Endothelial cell of umbilical vein (primary cell): ENCODE data around the gene CHMP4A. TPM values are rescaled to one million over a fixed set of nuclear protein-coding genes. Genes with fewer than 3 reads are reported as not detected.

ENCODE experiments used
- BruUV-seq: library from RNA; stranded (reverse); fragments of 400-500 nt; replicated peaks from 2 replicates; lab custom pipeline; 2021; lab: Mats Ljungman, UMichigan
- CTCF ChIA-PET: fragments of 300-600, 350-600 bp; sonication (Branson Sonifier 250); formaldehyde crosslinking; loops from one replicate; lab custom pipeline; 2021; ENCODE audit warnings: antibody characterized with exemption, inconsistent platforms; lab: Charles Lee
- POLR2A ChIA-PET: fragments of 300-600, 350-600 bp; sonication (Branson Sonifier 250); formaldehyde crosslinking; loops from one replicate; lab custom pipeline; 2021; ENCODE audit warnings: antibody characterized with exemption, inconsistent platforms; lab: Charles Lee
- DNase-seq: peaks from one replicate; pipeline ENCODE4 v3.0.0-alpha.2; 2011; ENCODE audit warnings: low read depth, low spot score
- FAIRE-seq: peaks from 2 replicates; lab custom pipeline; 2011; peaks lifted over from hg19 to GRCh38; lab: Jason Lieb, UNC
- H2AFZ ChIP-seq: 2 replicates; pipeline ENCODE4 v1.6.0; 2012; ENCODE audit warnings: low read depth, low read length, control low read depth, inconsistent platforms
- H3K27ac ChIP-seq: 2 replicates; pipeline ENCODE4 v1.5.1; 2011; ENCODE audit warnings: low read depth, mild to moderate bottlenecking, control low read depth, low read length, moderate library complexity; ENCODE audit not compliant: insufficient read depth
- H3K27me3 ChIP-seq, 2 experiments: 2 replicates each; pipeline versions ENCODE4 v1.6.0 to v1.6.1; 2011; ENCODE audit warnings: low read length in 2 of 2, mixed read lengths in 1 of 2; ENCODE audit not compliant: control insufficient read depth in 2 of 2, insufficient read depth in 2 of 2
- H3K36me3 ChIP-seq, 2 experiments: 2 replicates in 1 of 2; 3 replicates in 1 of 2; pipeline ENCODE4 v1.5.1; 2011; ENCODE audit warnings: low read length in 2 of 2, mild to moderate bottlenecking in 1 of 2, moderate library complexity in 1 of 2; ENCODE audit not compliant: control insufficient read depth in 2 of 2, insufficient read depth in 2 of 2; ENCODE audit errors: extremely low read depth in 1 of 2
- H3K4me1 ChIP-seq: 3 replicates; pipeline ENCODE4 v1.5.1; 2011; ENCODE audit warnings: mild to moderate bottlenecking, low read length; ENCODE audit not compliant: control insufficient read depth, insufficient read depth; ENCODE audit errors: extremely low read depth
- H3K4me2 ChIP-seq: 2 replicates; pipeline ENCODE4 v1.6.1; 2011; ENCODE audit warnings: low read length, control low read depth, mixed read lengths; ENCODE audit not compliant: insufficient read depth
- H3K4me3 ChIP-seq, 3 experiments: fragments of 200-600 bp in 1 of 3; sonication (generic), shearing (Covaris generic) in 1 of 3; replicated peaks in 1 of 3; 2 replicates each; pipeline ENCODE4 v1.5.1; 2011 to 2016; ENCODE audit warnings: control low read depth in 3 of 3, low read length in 3 of 3, mild to moderate bottlenecking in 2 of 3, inconsistent platforms in 1 of 3, low read depth in 1 of 3, moderate library complexity in 1 of 3; ENCODE audit not compliant: insufficient read depth in 1 of 3
- H3K79me2 ChIP-seq: 2 replicates; pipeline ENCODE4 v1.6.0; 2012; ENCODE audit warnings: low read length, inconsistent platforms; ENCODE audit not compliant: control insufficient read depth, insufficient read depth
- H3K9ac ChIP-seq: replicated peaks from 2 replicates; pipeline ENCODE3; 2011; ENCODE audit warnings: low read length, control low read depth; ENCODE audit not compliant: insufficient read depth; ENCODE audit errors: extremely low read depth
- H3K9me1 ChIP-seq: replicated peaks from 3 replicates; pipeline ENCODE4 v1.6.0; 2011; ENCODE audit warnings: mild to moderate bottlenecking, low read length; ENCODE audit not compliant: control insufficient read depth, insufficient read depth; ENCODE audit errors: extremely low read depth
- H3K9me3 ChIP-seq: replicated peaks from 2 replicates; pipeline ENCODE4 v1.5.1; 2012; ENCODE audit warnings: low read length, inconsistent platforms; ENCODE audit not compliant: control insufficient read depth, insufficient read depth
- H4K20me1 ChIP-seq: replicated peaks from 2 replicates; pipeline ENCODE3; 2011; ENCODE audit warnings: mild to moderate bottlenecking, low read length; ENCODE audit not compliant: control insufficient read depth, insufficient read depth; ENCODE audit errors: extremely low read depth
- EZH2 ChIP-seq: IDR thresholded peaks from 2 replicates; pipeline ENCODE4 v1.6.1; 2012; ENCODE audit warnings: borderline replicate concordance, low read depth, mild to moderate bottlenecking, moderate library complexity, low read length, inconsistent platforms; ENCODE audit not compliant: severe bottlenecking
- FOS ChIP-seq: IDR thresholded peaks from 2 replicates; pipeline ENCODE4 v1.6.1; 2011; ENCODE audit warnings: mild to moderate bottlenecking, low read length, moderate library complexity, borderline replicate concordance; ENCODE audit not compliant: insufficient read depth
- GATA2 ChIP-seq: IDR thresholded peaks from 2 replicates; pipeline ENCODE4 v1.7.0; 2011; ENCODE audit warnings: low read depth, mild to moderate bottlenecking, moderate library complexity, mixed read lengths, low read length; ENCODE audit not compliant: insufficient read length, insufficient read depth
- JUN ChIP-seq: IDR thresholded peaks from 2 replicates; pipeline ENCODE4 v1.6.1; 2011; ENCODE audit warnings: borderline replicate concordance, low read depth; ENCODE audit not compliant: insufficient read length, insufficient read depth
- MYC ChIP-seq: IDR thresholded peaks from one replicate; pipeline ENCODE4 v1.6.1; 2011; ENCODE audit warnings: mild to moderate bottlenecking, low read depth, low read length
- POLR2A ChIP-seq: IDR thresholded peaks from 2 replicates; pipeline ENCODE4 v1.6.1; 2012; ENCODE audit warnings: low read depth, mild to moderate bottlenecking, control low read depth, low read length
- POLR2AphosphoS5 ChIP-seq: IDR thresholded peaks from 2 replicates; pipeline ENCODE4 v1.6.1; 2012; ENCODE audit warnings: low read depth, mild to moderate bottlenecking, control low read depth, low read length, moderate library complexity; ENCODE audit not compliant: insufficient read depth
- dilution Hi-C: fragments of 300-500 bp; cut with MboI; formaldehyde crosslinking; loops from one replicate; pipeline ENCODE4 v1.15.0; 2019; ENCODE audit warnings: low sequenced_read_pairs; ENCODE audit not compliant: extremely low pct_ligation_motif_present
- intact Hi-C: fragments of 100-400 bp; cut with micrococcal nuclease; formaldehyde crosslinking; loops from one replicate; pipeline ENCODE4 v1.10.0; 2022
- polyA plus RNA-seq, 4 experiments: library from polyadenylated mRNA; depleted of rRNA in 3 of 4; stranded (reverse) in 3 of 4; unstranded in 1 of 4; fragments of >200 nt; gene quantifications; 2 replicates each; pipeline versions ENCODE4 v1.2.1 to v1.2.3, GENCODE V29; 2011 to 2012; ENCODE audit warnings: missing spikeins in 1 of 4
- total RNA-seq: library from RNA; stranded (reverse); gene quantifications from 2 replicates; pipeline ENCODE4 v1.2.3, GENCODE V29; 2021
- TF ChIP-seq, protein P1 (sequence below): IDR thresholded peaks from 2 replicates; pipeline ENCODE4 v1.6.1; 2011; ENCODE audit not compliant: insufficient read depth, insufficient read length
- TF ChIP-seq, protein P2 (sequence below), 2 donors: IDR thresholded peaks; 1 replicate in 1 of 2; 2 replicates in 1 of 2; pipeline ENCODE4 v1.5.1; 2011; ENCODE audit warnings: low read length in 2 of 2, mild to moderate bottlenecking in 2 of 2, moderate library complexity in 2 of 2, control low read depth in 1 of 2, inconsistent platforms in 1 of 2, low read depth in 1 of 2; ENCODE audit not compliant: insufficient read depth in 1 of 2; ENCODE audit errors: extremely low read depth in 1 of 2

The CHMP4A gene
- total and polyA plus RNA-seq, 2 donors (not counting 3 experiments of a cell fraction or from before 2014, with no cell fraction given): 40.9 to 46.4 TPM

- POLR2A ChIA-PET: interaction anchor here (0.7 to 1.8 kb wide), 6 partner anchors 9 to 49 kb away, joined by 3 to 14 read pairs (median 5); partner anchors contain the start of genes CHMP4A, PSME2, RNF31 and TINF2
- H3K27ac ChIP-seq: peak within 1 kb of the TSS; percentile 93
- peak within 1 kb of the TSS; percentile 94 for H3K9ac ChIP-seq
- no peaks in the 10 kb centered on the region for H3K27me3 ChIP-seq
- H3K4me1 ChIP-seq: peaks cover 16% of the 10 kb centered on the region
- TF ChIP-seq, protein P1, sequence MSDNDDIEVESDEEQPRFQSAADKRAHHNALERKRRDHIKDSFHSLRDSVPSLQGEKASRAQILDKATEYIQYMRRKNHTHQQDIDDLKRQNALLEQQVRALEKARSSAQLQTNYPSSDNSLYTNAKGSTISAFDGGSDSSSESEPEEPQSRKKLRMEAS: peak; percentile 67
- TF ChIP-seq, protein P2, sequence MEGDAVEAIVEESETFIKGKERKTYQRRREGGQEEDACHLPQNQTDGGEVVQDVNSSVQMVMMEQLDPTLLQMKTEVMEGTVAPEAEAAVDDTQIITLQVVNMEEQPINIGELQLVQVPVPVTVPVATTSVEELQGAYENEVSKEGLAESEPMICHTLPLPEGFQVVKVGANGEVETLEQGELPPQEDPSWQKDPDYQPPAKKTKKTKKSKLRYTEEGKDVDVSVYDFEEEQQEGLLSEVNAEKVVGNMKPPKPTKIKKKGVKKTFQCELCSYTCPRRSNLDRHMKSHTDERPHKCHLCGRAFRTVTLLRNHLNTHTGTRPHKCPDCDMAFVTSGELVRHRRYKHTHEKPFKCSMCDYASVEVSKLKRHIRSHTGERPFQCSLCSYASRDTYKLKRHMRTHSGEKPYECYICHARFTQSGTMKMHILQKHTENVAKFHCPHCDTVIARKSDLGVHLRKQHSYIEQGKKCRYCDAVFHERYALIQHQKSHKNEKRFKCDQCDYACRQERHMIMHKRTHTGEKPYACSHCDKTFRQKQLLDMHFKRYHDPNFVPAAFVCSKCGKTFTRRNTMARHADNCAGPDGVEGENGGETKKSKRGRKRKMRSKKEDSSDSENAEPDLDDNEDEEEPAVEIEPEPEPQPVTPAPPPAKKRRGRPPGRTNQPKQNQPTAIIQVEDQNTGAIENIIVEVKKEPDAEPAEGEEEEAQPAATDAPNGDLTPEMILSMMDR (IDR thresholded peaks at IDR 0.05; ENCODE audit: extremely low read depth in 1 of 2, insufficient read depth in 1 of 2, low read depth in 1 of 2, low read length in 2 of 2): no peak
- TF ChIP-seq GATA2 (no peak), POLR2AphosphoS5 (peak; percentile 58), MYC (peak; percentile 41), EZH2 (no peak), JUN (no peak), POLR2A (no peak), FOS (peak; percentile 32)
- H2AFZ ChIP-seq: peak within 1 kb of the TSS; percentile 67
- H4K20me1 ChIP-seq: no peaks in the 10 kb centered on the region
- peak; percentile 93 for DNase-seq
- H3K9me1 ChIP-seq: no peaks in the 10 kb centered on the region
- peak within 1 kb of the TSS; percentile 90 for H3K4me2 ChIP-seq
- no TSS peak for BruUV-seq
- FAIRE-seq: peak; percentile 90
- H3K4me3 ChIP-seq: peak within 1 kb of the TSS; percentile 36 to 82 (median 69)
- CTCF ChIA-PET: interaction anchor here (0.9 to 3.9 kb wide), 12 partner anchors 14 to 236 kb away, joined by 3 to 19 read pairs (median 6); partner anchors contain the start of genes CHMP4A, CIDEB, IRF9 and LTB4R
- dilution Hi-C loops: no loop called here
- intact Hi-C loops: loop anchor here (1.0 to 2.0 kb wide), 4 partner anchors 18 to 47 kb away; partner anchors contain the start of genes CHMP4A, GMPR2, NEDD8 and TINF2
- H3K9me3 ChIP-seq: no peaks in the 10 kb centered on the region
- peaks cover 5 to 14% of the 10 kb centered on the region in 2 experiments for H3K36me3 ChIP-seq
- peaks cover 35% of the 10 kb centered on the region for H3K79me2 ChIP-seq
These were observed 17.9 kb downstream of the CHMP4A start, which contains the start of gene TM9SF1 for GRCh38 chr14:24195186-24196070. Gene TM9SF1 (minus strand): TSS chr14:24195441. CDS start chr14:24195019, 422 bp downstream.
